GM19099 (cell line): Measurements from ENCODE around the gene G6PC2.

Experiments used
- POLR2A ChIP-seq: IDR thresholded peaks from 3 replicates; pipeline ENCODE4 v1.6.1; 2011; ENCODE audit warnings: low read depth; ENCODE audit not compliant: insufficient read length; ENCODE audit errors: extremely low read depth

The G6PC2 gene

GRCh38 chr2:168930242-168930641 lies 29.2 kb downstream of the G6PC2 start:
- no peak for TF ChIP-seq POLR2A

GRCh38 chr2:168934826-168935225 lies 33.7 kb downstream of the G6PC2 start:
- no peak for TF ChIP-seq POLR2A

- no peak for TF ChIP-seq POLR2A
These were observed 34.9 kb downstream of the G6PC2 start for GRCh38 chr2:168935810-168936581.

GRCh38 chr2:168939061-168939460 lies 38.0 kb downstream of the G6PC2 start:
- no peak for TF ChIP-seq POLR2A

DNA sequence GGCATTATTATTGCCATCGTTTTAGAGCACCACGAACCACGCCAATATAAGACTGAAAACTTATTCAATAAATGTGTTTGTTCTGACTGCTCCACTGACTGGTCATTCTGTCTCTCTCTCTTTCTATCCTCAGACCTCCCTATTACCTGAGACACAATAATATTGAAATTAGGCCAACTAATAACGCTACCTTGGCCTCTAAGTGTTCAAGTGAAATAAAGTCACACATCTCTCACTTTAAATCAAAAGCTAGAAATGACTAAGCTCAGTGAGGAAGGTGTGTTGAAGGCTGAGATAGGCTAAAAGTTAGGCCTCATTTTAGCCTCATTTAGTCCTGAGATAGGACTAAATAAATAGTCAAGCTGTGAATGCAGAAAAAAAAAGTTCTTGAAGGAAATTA lies 38.8 kb downstream of the G6PC2 start:
- TF ChIP-seq POLR2A = no peak

DNA sequence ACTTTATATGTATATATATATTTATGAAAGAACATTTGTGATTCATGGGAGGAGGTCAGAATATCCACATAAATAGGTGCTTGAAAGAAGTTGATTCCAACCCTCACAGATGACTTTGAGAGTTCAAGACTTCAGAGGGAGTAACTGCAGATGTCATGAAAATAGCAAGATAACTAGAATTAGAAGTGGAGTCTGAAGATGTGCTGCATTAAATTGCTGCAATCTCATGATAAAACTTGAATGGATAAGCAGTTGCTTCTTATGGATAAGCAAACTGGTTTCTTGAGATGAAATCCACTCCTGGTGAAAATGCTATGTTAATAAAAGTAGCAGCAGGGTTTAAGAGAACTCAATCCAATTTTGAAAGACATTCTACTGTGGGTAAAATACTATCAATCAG lies 40.2 kb downstream of the G6PC2 start:
- TF ChIP-seq POLR2A = no peak

- TF ChIP-seq POLR2A = no peak
These were observed 43.0 kb downstream of the G6PC2 start for GRCh38 chr2:168944065-168944464.

- no peak for TF ChIP-seq POLR2A
These were observed 44.4 kb downstream of the G6PC2 start for GRCh38 chr2:168945508-168945907.

DNA sequence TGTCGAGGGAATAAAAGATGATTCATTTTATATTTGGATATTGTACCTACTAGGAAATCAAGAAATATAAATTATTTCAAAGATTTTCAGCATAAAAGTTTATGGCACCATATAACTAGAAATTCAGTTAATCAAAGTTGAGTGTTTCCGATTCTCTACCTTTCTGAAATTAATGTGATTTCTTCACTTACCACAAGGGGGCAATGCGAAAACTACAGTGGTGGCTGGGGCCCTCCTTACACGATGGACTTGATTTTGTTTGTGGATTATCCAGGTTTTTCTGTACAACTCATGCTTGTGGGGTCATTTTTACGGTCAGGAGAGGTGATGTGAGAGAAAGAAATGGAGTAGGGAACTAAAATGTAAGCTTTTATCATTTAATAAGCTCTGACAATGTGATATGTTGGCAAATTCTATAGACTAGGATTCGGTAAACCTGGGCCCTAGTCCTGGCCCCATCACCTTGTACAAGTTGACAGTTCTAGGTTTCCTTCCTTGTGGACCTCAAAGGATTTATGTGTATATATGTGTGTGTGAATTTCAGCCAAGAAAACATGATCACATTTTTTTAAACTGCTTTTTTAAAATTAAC lies 47.6 kb downstream of the G6PC2 start:
- TF ChIP-seq POLR2A = no peak

DNA sequence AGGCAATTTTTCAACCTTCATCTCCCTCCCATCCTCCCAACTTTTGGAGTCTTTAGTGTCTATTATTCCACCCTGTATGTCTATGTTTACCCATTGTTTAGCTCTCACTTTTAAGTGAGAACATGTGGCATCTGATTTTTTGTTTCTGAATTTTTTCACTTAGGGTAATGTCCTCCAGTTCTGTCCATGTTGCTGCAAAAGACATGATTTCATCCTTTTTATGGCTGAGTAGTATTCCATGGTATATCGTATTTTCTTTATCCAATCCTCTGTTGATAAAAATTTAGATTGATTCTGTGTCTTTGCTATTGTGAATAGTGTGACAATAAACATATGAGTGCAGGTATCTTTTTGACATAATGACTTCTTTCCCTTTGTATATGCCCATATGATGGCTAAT lies 48.2 kb downstream of the G6PC2 start:
- no peak for TF ChIP-seq POLR2A

- no peak for TF ChIP-seq POLR2A
These were observed 50.8 kb downstream of the G6PC2 start for GRCh38 chr2:168951871-168952270.

- no peak for TF ChIP-seq POLR2A
These were observed 51.3 kb downstream of the G6PC2 start for GRCh38 chr2:168952424-168952823.

DNA sequence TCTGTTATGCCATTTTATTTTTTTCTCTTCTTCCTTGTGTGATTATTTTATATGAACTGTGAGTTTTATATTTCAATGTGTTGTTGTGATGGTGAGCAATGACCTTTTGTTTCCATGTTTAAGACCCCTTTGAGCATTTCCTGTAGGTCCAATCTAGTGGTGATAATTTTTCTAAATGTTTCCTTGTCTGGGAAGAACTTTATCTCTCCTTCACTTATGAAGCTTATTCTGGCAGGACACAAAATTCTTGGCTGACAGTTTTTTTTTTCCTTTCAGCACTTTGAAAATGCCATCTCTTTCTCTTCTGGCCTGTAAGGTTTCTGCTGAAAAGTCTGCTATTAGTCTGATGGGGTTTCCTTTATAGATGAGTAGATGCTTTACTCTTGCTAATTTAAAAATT lies 53.2 kb downstream of the G6PC2 start:
- no peak for TF ChIP-seq POLR2A

DNA sequence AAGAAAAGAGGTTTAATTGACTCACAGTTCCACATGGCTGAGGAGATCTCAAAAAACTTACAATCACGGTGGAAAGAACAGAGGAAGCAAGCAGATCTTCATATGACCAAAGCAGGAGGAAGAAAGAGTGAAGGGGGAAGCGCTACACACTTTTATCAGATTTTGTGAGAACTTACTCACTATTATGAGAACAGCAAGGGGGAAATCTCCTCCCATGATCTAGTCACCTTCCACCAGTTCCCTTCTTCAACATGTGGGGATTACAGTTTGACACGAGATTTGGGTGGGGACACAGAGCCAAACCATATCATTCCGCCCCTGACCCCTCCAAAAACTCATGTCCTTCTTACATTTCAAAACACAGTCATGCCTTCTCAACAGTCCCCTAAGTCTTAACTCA lies 54.2 kb downstream of the G6PC2 start:
- no peak for TF ChIP-seq POLR2A

- no peak for TF ChIP-seq POLR2A
These were observed 55.3 kb downstream of the G6PC2 start for GRCh38 chr2:168956392-168956791.
